Effector CD8-positive, alpha-beta T cell (primary cell): ENCODE measurements around the gene SCLY.

Experiments used
- DNase-seq: peaks from one replicate; lab custom pipeline; 2025; lab: John Stamatoyannopoulos, UW

Gene SCLY

GRCh38 chr2:238097988-238098871 lies 37.4 kb downstream of the SCLY start:
- DNase-seq = peak; percentile 13

GRCh38 chr2:238098901-238099713 lies 38.3 kb downstream of the SCLY start:
- DNase-seq = no peak

DNA sequence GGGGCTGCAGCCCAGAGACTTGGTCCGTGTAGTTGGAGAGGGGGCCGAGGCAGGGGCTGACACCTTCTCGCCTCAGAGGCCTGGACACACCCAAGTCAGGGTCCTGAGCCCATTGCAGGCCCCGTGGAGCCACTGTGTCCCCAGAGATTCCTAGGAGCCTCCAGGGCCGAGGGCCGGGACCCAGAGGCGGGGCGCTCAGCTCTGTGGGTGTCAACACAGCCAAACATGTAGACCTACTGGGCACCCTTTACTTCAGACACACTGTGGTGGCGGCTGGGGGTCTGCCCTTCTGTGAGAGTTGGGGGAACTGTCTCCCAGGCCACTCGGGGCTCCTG lies 38.9 kb downstream of the SCLY start:
- no peak for DNase-seq

- no peak for DNase-seq
Observed at GRCh38 chr2:238100049-238100820, 39.4 kb downstream of the SCLY start, which contains the start of gene ESPNL. Gene ESPNL, plus strand, starts transcription at chr2:238100340. Its CDS starts 80 bp downstream, at chr2:238100420.

DNA sequence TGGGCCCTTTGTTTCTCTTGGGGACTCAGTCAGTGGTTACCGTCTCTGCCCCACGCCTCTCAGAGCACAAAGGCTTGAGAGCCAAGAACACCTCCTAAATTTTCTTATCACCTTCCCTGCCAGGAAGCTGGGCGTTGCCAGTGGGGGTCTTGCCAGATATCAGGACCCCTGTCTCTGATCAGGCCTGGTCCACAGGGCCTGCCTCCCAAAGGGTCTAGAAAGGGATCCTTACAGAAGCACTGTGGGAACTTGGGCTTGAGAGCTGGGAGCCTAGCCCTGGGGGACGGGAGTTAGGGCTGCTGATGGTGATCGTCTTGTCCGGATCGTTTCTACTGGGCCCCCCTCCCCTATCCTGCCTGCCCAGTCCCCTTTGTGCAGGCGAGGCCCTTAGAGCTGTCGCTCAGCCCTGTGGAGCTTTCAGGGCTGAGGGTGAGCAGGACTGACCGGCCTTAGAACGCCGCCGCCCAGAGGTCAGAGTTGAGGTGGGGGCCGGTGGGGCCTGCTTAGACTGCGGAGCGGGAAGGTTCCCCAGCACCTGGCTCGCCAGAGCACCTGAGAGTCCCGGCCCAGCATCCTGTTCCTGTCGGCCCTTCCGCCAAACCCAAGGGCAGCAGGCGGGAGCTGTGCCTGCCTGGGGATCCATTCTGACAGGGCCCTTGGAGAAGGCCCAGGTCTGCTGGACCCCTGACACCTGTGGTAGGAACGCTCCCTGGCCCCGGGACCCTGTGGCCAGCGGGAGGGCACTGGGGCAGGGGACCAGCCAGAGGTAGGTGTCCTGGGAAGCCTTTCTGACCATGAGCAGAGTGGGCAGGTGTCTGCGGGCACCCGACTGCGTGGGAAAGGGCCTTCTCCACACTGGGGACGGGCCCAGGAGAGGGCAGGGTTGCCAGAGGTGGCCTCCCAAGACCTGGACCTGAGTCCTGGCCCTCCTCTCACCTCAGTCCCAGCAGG lies 40.3 kb downstream of the SCLY start:
- DNase-seq = no peak

GRCh38 chr2:238101891-238102841 lies 41.4 kb downstream of the SCLY start:
- no peak for DNase-seq

DNA sequence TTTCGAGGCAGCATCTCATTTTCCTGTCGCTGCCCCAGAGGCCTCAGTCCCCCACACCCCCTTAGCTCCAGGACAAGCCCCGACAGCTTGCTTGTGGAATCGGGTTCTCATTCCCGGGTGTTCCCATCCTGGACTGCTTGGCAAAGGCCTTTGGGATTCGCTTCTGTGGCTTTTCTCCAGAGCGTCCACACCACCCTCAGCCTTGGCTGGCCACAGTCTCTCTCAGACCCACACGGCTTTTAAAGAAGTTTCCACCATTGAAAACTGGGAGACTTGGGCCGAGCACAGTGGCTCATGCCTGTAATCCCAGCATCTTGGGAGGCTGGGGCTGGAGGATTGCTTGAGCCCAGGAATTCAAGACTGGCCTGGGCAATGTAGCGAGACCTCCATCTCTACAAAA lies 42.1 kb downstream of the SCLY start:
- DNase-seq = no peak

- DNase-seq = no peak
Observed at GRCh38 chr2:238103465-238104225, 42.8 kb downstream of the SCLY start.

DNA sequence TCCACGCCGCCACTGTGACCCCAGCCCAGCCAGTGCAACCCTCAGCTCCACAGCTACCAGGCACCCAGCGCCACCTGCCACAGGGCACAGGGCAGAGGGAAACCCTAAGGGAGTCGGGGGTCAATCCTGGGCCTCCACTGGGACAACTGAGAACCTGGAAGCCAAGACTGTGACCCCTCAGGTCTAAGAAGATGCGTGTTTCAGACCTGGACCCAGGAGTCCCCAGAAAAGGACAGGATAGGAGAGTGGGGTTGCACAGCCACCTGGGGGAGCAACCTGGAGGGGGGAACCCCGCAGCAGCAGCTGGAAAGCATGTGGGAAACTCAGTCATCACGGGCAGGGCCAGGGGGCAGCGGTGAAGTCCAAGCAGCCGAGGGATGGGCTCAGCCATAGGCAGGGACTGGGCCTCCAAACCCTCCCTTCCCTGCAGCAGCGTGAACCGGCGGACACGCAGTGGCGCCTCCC lies 43.5 kb downstream of the SCLY start:
- DNase-seq = no peak

- DNase-seq = no peak
Observed at GRCh38 chr2:238104691-238105371, 44.0 kb downstream of the SCLY start.

DNA sequence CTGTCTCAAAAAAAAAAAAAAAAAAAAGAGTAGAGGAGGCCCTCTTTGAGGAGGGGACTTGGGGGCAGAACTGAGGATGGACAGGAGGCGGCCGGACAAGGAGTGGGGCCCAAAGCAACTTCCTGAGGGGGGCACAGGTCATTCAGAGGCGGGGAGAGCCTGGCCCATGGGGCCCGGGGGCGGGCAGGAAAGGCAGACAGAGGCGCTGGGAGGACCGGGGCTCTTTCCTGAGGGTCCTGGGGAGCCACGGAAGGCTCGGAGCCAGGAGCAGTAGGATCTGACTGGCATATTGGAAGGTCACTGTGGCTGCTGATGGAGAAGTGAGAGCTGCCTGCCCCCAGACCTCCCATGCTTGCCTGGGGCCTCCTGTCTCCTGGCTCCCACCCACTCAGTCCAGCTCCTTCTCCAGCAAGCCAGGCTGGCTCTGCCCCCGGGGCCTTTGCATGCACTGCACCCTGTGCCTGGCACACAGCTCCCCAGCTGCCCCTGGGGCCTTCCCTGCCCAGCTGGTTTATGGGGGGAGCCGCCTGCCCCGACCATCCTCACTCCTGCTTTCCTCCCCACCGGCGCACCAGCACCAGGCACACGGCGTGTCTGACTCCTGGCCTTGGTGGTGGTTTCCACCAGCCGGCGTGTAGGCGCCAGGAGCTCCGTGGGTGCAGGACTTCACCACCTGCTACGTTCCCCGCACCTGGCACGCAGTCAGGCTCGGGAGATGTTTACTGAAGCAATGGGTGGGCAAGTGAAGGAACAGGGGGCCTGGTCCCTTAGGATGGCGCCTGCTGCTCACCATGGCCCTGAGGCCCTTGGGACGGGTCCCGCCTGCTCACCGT lies 44.9 kb downstream of the SCLY start:
- DNase-seq = no peak

- DNase-seq = no peak
Observed at GRCh38 chr2:238106339-238106697, 45.5 kb downstream of the SCLY start.

- DNase-seq = no peak
Observed at GRCh38 chr2:238106698-238107524, 46.1 kb downstream of the SCLY start.

DNA sequence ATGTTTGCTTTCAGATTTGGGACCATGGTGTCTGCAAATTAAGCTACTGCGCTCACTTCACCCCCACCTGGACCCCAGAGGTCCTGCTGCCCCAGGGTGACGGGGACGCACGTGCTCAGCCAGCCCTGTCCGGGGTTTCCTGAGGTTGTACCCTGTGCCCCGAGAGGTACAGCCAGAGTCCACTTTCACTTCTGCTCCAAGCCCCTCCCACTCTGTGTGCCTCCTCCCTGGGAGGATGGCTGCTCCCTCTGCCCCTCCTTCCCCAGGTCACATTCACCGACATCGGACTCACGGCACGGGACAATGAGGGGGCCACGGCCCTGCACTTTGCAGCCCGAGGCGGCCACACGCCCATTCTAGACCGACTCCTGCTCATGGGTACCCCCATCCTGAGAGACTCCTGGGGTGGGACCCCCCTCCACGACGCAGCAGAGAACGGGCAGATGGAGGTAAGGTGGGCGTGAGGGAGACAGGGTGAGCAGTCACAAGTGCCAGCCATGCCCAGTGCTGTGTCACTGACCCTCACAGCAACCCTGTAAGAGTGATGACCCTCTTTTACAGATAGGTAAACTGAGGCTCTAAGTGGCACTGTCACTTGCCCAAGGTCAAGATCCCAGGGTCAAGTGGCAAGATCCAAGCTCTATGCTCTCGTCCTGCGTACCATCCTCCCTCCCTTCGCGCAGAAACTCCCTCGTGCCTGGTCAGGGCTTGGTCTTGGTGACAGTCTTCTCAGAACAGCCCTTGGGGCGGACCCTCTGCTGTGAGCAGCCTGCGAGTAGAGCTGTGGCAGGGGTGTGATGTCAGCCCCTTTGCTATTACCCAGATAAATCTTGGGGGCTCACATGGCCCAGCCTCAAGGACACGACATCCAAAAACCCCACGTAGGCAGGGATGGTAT lies 47.0 kb downstream of the SCLY start:
- DNase-seq = no peak

- no peak for DNase-seq
Observed at GRCh38 chr2:238108423-238109183, 47.8 kb downstream of the SCLY start.
